Lower leg skin (tissue), 3 donors: Measurements from ENCODE around the gene SLC7A7.

Experiments used
- CTCF ChIP-seq, 3 donors: fragments of 450-650 bp; IDR thresholded peaks; one replicate each; pipeline ENCODE4 v1.5.1; 2016; ENCODE audit warnings: antibody characterized with exemption in 3 of 3, mild to moderate bottlenecking in 3 of 3, moderate library complexity in 2 of 3
- POLR2A ChIP-seq, 2 donors: fragments of 450-650 bp; IDR thresholded peaks; one replicate each; pipeline ENCODE4 v1.6.1; 2016 to 2017; ENCODE audit warnings: antibody characterized with exemption in 2 of 2, mild to moderate bottlenecking in 1 of 2, moderate library complexity in 1 of 2

- TF ChIP-seq CTCF (IDR thresholded peaks at IDR 0.05) (no peak), POLR2A (IDR thresholded peaks at IDR 0.05) (no peak)
These were observed 27.2 kb upstream of the SLC7A7 start for GRCh38 chr14:22842211-22843122.
